Stomach (tissue), 4 donors: ENCODE measurements around the gene PHKB.

ENCODE experiments used
- CTCF ChIP-seq, 7 experiments: fragments of 450-650 bp in 4 of 7; fragments of 200-600 bp in 3 of 7; sonication (generic) in 3 of 7; IDR thresholded peaks; one replicate each; pipeline ENCODE4 v1.5.1; 2016 to 2019; ENCODE audit warnings: antibody characterized with exemption in 7 of 7, control low read depth in 2 of 7, mild to moderate bottlenecking in 1 of 7
- EP300 ChIP-seq: sonication (generic); formaldehyde crosslinking; IDR thresholded peaks from one replicate; pipeline ENCODE4 v1.6.1; 2017; ENCODE audit warnings: antibody characterized with exemption
- POLR2A ChIP-seq, 4 donors: fragments of 450-650 bp; IDR thresholded peaks; one replicate each; pipeline ENCODE4 v1.6.1; 2016; ENCODE audit warnings: antibody characterized with exemption in 4 of 4, control low read depth in 2 of 4, mild to moderate bottlenecking in 1 of 4, moderate library complexity in 1 of 4

GRCh38 chr16:47574091-47575054 is 113.2 kb downstream of the PHKB start:
- TF ChIP-seq CTCF (IDR thresholded peaks at IDR 0.05) (no peak), POLR2A (IDR thresholded peaks at IDR 0.05) (no peak), EP300 (no peak)
